ENCODE measurements around the gene KCTD18.

The KCTD18 gene

GRCh38 chr2:200453853-200454534 lies 55.9 kb downstream of the KCTD18 start:
- H3K36me3 ChIP-seq (ENCODE audit: insufficient read depth, low read length): peaks cover 4% of the 10 kb centered on the region
- no peaks in the 10 kb centered on the region for H3K27me3 ChIP-seq (ENCODE audit: control insufficient read depth in 1 of 2, insufficient read depth in 2 of 2, low read length in 2 of 2)
- H3K27ac ChIP-seq (ENCODE audit: low read depth, low read length): no peak overlapping the region
- H3K9ac ChIP-seq (ENCODE audit: low read length): no peak overlapping the region
- peaks cover 16% of the 10 kb centered on the region for H3K4me1 ChIP-seq (ENCODE audit: insufficient read depth, low read length)
- no peak overlapping the region for H3K4me3 ChIP-seq (ENCODE audit: low read depth in 1 of 2, low read length in 2 of 2)
- H3K9me3 ChIP-seq (ENCODE audit: low read length): no peaks in the 10 kb centered on the region

GRCh38 chr2:200453142-200453852 lies 56.6 kb downstream of the KCTD18 start:
- Histone ChIP-seq H3K4me1 (ENCODE audit: insufficient read depth, low read length) (peaks cover 16% of the 10 kb centered on the region), H3K36me3 (ENCODE audit: insufficient read depth, low read length) (peaks cover 4% of the 10 kb centered on the region), H3K9ac (ENCODE audit: low read length) (no peak overlapping the region), H3K9me3 (ENCODE audit: low read length) (no peaks in the 10 kb centered on the region), H3K27me3 (ENCODE audit: control insufficient read depth in 1 of 2, insufficient read depth in 2 of 2, low read length in 2 of 2) (no peaks in the 10 kb centered on the region), H3K4me3 (ENCODE audit: low read depth in 1 of 2, low read length in 2 of 2) (no peak overlapping the region), H3K27ac (ENCODE audit: low read depth, low read length) (no peak overlapping the region)

- Histone ChIP-seq H3K36me3 (ENCODE audit: insufficient read depth, low read length) (peaks cover 3% of the 10 kb centered on the region), H3K9me3 (ENCODE audit: low read length) (no peaks in the 10 kb centered on the region), H3K27ac (ENCODE audit: low read depth, low read length) (no peak overlapping the region), H3K4me3 (ENCODE audit: low read depth in 1 of 2, low read length in 2 of 2) (no peak overlapping the region), H3K4me1 (ENCODE audit: insufficient read depth, low read length) (peaks cover 16% of the 10 kb centered on the region), H3K9ac (ENCODE audit: low read length) (no peak overlapping the region), H3K27me3 (ENCODE audit: control insufficient read depth in 1 of 2, insufficient read depth in 2 of 2, low read length in 2 of 2) (no peaks in the 10 kb centered on the region)
Observed at GRCh38 chr2:200452377-200452776, 57.5 kb downstream of the KCTD18 start.

GRCh38 chr2:200451511-200451910 lies 58.4 kb downstream of the KCTD18 start:
- Histone ChIP-seq H3K4me3 (ENCODE audit: low read depth in 1 of 2, low read length in 2 of 2) (no peak overlapping the region), H3K27me3 (ENCODE audit: control insufficient read depth in 1 of 2, insufficient read depth in 2 of 2, low read length in 2 of 2) (no peaks in the 10 kb centered on the region), H3K36me3 (ENCODE audit: insufficient read depth, low read length) (no peaks in the 10 kb centered on the region), H3K9me3 (ENCODE audit: low read length) (no peaks in the 10 kb centered on the region), H3K9ac (ENCODE audit: low read length) (no peak overlapping the region), H3K4me1 (ENCODE audit: insufficient read depth, low read length) (peaks cover 16% of the 10 kb centered on the region), H3K27ac (ENCODE audit: low read depth, low read length) (no peak overlapping the region)

DNA sequence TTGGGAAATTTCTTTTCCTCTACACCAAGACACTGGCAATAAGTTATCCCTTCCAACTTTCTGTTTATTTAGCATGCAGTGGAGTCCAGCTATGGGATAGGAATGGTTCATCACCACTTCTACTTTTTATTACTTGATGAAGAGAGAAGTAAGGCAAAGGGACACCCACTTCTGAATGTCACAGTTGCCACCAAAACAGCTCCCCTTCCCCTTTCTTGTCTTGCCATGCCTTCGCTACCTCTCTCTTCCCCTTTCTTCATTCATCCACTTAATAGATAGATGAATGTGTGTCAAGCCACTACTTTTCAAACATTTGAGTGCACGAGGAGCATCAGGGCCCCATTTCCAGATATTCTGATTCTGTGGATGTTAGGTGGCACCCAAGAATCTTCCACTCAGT lies 59.6 kb downstream of the KCTD18 start:
- no peak overlapping the region for H3K9ac ChIP-seq (ENCODE audit: low read length)
- H3K4me3 ChIP-seq (ENCODE audit: low read depth in 1 of 2, low read length in 2 of 2): no peak overlapping the region
- no peaks in the 10 kb centered on the region for H3K36me3 ChIP-seq (ENCODE audit: insufficient read depth, low read length)
- no peaks in the 10 kb centered on the region for H3K27me3 ChIP-seq (ENCODE audit: control insufficient read depth in 1 of 2, insufficient read depth in 2 of 2, low read length in 2 of 2)
- peaks cover 16% of the 10 kb centered on the region for H3K4me1 ChIP-seq (ENCODE audit: insufficient read depth, low read length)
- no peaks in the 10 kb centered on the region for H3K9me3 ChIP-seq (ENCODE audit: low read length)
- no peak overlapping the region for H3K27ac ChIP-seq (ENCODE audit: low read depth, low read length)

DNA sequence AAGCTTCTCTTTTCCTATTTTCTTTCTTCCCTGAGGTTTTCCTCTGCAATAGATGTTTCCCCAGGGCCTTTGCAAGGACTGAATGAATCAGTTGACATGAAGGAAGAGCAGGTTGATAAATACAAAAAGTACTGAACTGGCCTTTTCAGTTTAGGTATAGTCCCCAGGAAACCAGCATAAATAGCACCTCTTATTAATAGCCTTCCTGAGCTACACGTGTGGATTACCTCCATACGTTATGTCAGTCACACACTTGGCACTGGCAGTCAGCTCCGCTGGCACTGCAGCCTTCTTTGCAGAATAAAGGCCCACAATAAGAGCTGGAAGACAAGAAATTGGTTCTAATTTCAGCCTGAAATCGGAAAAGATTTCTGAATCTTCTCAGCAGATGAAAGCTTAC lies 60.7 kb downstream of the KCTD18 start:
- H3K4me3 ChIP-seq (ENCODE audit: low read depth in 1 of 2, low read length in 2 of 2): no peak overlapping the region
- no peak overlapping the region for H3K9ac ChIP-seq (ENCODE audit: low read length)
- no peak overlapping the region for H3K27ac ChIP-seq (ENCODE audit: low read depth, low read length)
- peaks cover 16% of the 10 kb centered on the region for H3K4me1 ChIP-seq (ENCODE audit: insufficient read depth, low read length)
- no peaks in the 10 kb centered on the region for H3K36me3 ChIP-seq (ENCODE audit: insufficient read depth, low read length)
- H3K9me3 ChIP-seq (ENCODE audit: low read length): no peaks in the 10 kb centered on the region
- H3K27me3 ChIP-seq (ENCODE audit: control insufficient read depth in 1 of 2, insufficient read depth in 2 of 2, low read length in 2 of 2): no peaks in the 10 kb centered on the region

DNA sequence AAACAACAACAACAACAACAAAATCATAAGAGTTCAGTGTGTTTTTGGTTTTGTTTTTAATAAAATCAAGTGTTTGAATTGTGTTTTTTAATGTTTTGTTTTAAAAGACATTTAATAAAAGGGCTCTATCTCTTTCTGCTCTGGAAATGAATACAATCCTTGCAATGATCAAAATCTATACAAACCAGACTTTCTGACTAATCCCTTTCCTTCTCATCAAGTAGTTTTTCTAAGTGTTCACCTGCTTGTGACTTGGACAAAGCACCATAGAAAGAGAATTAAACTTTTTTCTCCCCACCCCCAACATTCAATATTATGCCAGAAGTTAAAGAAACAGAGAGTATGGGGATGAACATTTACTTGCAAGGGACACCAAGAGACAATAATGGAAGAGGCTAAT lies 61.4 kb downstream of the KCTD18 start:
- Histone ChIP-seq H3K36me3 (ENCODE audit: insufficient read depth, low read length) (no peaks in the 10 kb centered on the region), H3K9me3 (ENCODE audit: low read length) (no peaks in the 10 kb centered on the region), H3K4me3 (ENCODE audit: low read depth in 1 of 2, low read length in 2 of 2) (no peak overlapping the region)

GRCh38 chr2:200447139-200447855 lies 62.6 kb downstream of the KCTD18 start:
- Histone ChIP-seq H3K36me3 (ENCODE audit: insufficient read depth, low read length) (no peaks in the 10 kb centered on the region), H3K27ac (ENCODE audit: low read depth, low read length) (no peak overlapping the region), H3K4me1 (ENCODE audit: insufficient read depth, low read length) (peaks cover 25% of the 10 kb centered on the region), H3K27me3 (ENCODE audit: control insufficient read depth in 1 of 2, insufficient read depth in 2 of 2, low read length in 2 of 2) (no peaks in the 10 kb centered on the region), H3K4me3 (ENCODE audit: low read depth in 1 of 2, low read length in 2 of 2) (no peak overlapping the region), H3K9ac (ENCODE audit: low read length) (no peak overlapping the region), H3K9me3 (ENCODE audit: low read length) (no peaks in the 10 kb centered on the region)

More for the DNA sequence above, 61.4 kb downstream of the KCTD18 start:
- no peaks in the 10 kb centered on the region for H3K27me3 ChIP-seq (ENCODE audit: control insufficient read depth in 1 of 2, insufficient read depth in 2 of 2, low read length in 2 of 2)
- H3K9ac ChIP-seq (ENCODE audit: low read length): no peak overlapping the region
- peaks cover 16% of the 10 kb centered on the region for H3K4me1 ChIP-seq (ENCODE audit: insufficient read depth, low read length)
- H3K27ac ChIP-seq (ENCODE audit: low read depth, low read length): no peak overlapping the region

DNA sequence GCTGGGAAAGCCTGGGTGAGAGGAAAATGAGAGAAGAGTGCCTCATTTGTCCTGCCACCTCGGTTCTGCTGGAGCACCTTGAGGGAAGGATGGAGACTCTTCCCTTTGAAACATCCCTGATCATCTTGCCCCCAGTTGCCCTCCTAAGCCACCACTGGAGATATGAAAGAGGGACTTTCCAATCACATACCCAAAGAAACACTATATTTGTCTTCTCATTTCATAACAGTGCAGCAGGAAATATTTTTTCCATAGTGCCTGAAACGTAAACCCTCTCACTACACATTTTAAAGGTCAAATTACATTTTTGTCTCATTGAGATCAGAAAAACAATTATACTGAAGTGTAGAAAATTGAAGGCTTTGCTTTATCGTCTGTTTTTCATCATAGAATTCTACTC lies 63.3 kb downstream of the KCTD18 start:
- Histone ChIP-seq H3K4me3 (ENCODE audit: low read depth in 1 of 2, low read length in 2 of 2) (no peak overlapping the region), H3K9me3 (ENCODE audit: low read length) (no peaks in the 10 kb centered on the region), H3K4me1 (ENCODE audit: insufficient read depth, low read length) (peaks cover 31% of the 10 kb centered on the region), H3K36me3 (ENCODE audit: insufficient read depth, low read length) (no peaks in the 10 kb centered on the region), H3K9ac (ENCODE audit: low read length) (no peak overlapping the region), H3K27ac (ENCODE audit: low read depth, low read length) (no peak overlapping the region), H3K27me3 (ENCODE audit: control insufficient read depth in 1 of 2, insufficient read depth in 2 of 2, low read length in 2 of 2) (no peaks in the 10 kb centered on the region)

GRCh38 chr2:200445284-200445683 lies 64.6 kb downstream of the KCTD18 start:
- Histone ChIP-seq H3K27ac (ENCODE audit: low read depth, low read length) (no peak overlapping the region), H3K9me3 (ENCODE audit: low read length) (no peaks in the 10 kb centered on the region), H3K36me3 (ENCODE audit: insufficient read depth, low read length) (no peaks in the 10 kb centered on the region), H3K9ac (ENCODE audit: low read length) (no peak overlapping the region), H3K4me1 (ENCODE audit: insufficient read depth, low read length) (peaks cover 29% of the 10 kb centered on the region), H3K27me3 (ENCODE audit: control insufficient read depth in 1 of 2, insufficient read depth in 2 of 2, low read length in 2 of 2) (no peaks in the 10 kb centered on the region), H3K4me3 (ENCODE audit: low read depth in 1 of 2, low read length in 2 of 2) (no peak overlapping the region)

DNA sequence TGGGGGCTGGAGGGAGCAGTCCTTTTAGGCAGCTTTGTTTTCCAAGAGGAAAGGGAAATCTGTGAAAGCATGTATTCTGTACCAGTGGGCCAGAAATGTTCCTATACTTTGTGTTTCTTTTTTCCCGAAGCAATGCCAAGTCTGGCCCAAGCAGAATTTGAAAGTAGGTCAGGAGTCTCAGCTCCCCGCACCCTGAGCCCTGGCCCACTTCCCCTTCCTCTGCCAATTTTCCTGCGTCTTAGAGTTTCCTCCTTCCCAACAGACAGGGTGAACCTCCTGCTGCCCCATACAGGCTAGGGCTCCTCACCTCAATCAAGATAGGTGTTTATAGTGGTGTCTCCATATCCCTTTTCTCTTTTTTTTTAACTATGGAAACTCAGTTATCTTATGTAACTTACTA lies 65.3 kb downstream of the KCTD18 start:
- no peaks in the 10 kb centered on the region for H3K9me3 ChIP-seq (ENCODE audit: low read length)
- H3K36me3 ChIP-seq (ENCODE audit: insufficient read depth, low read length): peaks cover under 1% of the 10 kb centered on the region
- no peaks in the 10 kb centered on the region for H3K27me3 ChIP-seq (ENCODE audit: control insufficient read depth in 1 of 2, insufficient read depth in 2 of 2, low read length in 2 of 2)
- no peak overlapping the region for H3K27ac ChIP-seq (ENCODE audit: low read depth, low read length)
- no peak overlapping the region for H3K9ac ChIP-seq (ENCODE audit: low read length)
- no peak overlapping the region for H3K4me3 ChIP-seq (ENCODE audit: low read depth in 1 of 2, low read length in 2 of 2)
- H3K4me1 ChIP-seq (ENCODE audit: insufficient read depth, low read length): peaks cover 28% of the 10 kb centered on the region

All from muscle layer of colon (tissue), 2 donors.